ENCODE results near the gene PRTFDC1.
"Not testable (repeated sequence)": the region's sequence is repeated elsewhere in the genome, so short reads cannot be mapped to it uniquely, and the experiment has no call there.

The PRTFDC1 gene, protein sequence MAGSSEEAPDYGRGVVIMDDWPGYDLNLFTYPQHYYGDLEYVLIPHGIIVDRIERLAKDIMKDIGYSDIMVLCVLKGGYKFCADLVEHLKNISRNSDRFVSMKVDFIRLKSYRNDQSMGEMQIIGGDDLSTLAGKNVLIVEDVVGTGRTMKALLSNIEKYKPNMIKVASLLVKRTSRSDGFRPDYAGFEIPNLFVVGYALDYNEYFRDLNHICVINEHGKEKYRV

DNA sequence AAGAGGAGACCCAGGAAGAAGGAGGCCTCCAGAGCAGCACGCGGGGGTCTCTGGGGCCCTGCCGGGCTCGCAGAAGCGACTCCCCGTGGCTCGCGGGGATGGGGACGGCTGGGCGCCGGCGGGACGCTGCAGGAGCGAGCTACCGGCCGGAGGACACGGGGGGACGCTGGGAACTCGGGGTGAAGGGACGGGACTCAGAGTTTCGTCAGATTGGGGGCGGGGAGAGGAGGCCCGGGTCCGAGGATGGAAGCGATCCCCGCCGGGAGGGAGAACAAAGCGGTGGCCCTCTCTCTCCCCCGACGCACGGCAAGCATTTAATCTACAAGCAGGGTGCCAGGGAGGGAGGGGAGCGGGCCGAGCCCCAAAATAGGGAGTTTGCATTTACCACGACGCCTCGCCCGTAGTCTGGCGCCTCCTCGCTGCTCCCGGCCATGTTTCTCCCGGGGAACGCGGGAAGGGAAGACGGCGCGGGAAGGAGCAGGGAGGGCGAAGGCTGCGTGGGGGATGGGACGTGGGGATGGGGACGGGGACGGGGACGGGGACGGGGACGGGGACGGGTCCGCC, at the start of gene PRTFDC1:
PRTFDC1 (minus strand) TSS at position 464 of the 564 bp plus-strand sequence; CDS start at position 433, 31 bp downstream.
- DNase-seq = peak; percentile 80

GRCh38 chr10:24998044-24998443, 45.6 kb upstream of the PRTFDC1 start:
- DNase-seq = no peak

DNA sequence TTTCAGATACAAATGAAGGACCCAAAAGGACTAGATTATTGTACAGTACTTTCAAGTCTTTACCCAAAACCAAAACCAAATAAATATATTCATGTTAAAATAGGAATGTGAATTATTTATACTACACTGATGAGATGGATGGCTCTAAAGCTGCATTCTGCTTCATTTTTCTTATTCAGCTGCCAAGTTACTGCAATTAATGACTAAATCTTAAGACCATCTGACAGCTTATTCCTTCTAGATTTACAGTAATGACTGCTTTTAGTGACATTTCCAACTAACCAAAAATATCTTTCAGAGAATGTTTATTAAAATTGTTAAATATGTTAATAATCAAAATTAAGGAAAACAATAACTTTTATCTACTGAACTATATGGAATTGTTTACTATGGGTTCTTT, 42.7 kb upstream of the PRTFDC1 start:
- DNase-seq = no peak

DNA sequence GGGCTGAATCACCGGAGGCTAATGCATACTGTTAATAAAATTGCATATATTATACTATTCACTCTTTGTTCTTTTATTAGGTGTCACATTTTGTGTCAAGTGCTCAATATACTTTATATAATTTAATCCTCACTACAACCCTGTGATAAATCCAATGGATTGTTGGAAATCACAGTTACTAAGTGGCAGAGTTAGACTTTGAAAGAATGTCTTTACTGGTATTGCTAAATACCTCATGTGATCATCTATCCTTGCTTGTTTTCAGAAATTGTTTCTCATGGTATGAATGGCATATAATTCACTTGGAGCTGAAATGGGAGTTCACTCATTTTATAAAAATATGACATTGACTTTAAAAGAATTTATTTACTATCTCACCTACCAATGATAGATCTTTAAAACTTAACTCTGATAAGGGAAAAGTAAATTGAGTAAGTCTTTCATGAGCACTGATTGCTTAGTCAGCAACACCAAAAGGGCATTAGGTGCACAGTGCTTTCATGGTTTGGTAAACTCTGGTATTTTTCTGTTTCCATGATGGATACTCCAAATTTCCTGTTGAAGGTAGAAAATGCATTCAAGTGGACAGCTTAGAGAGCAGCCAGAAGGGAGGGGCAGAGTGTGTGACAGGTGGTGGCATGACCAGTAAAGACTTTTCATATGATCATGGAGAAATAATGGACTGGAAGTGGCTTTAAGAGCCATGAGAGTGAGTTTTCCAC, 41.0 kb upstream of the PRTFDC1 start:
- no peak for DNase-seq

DNA sequence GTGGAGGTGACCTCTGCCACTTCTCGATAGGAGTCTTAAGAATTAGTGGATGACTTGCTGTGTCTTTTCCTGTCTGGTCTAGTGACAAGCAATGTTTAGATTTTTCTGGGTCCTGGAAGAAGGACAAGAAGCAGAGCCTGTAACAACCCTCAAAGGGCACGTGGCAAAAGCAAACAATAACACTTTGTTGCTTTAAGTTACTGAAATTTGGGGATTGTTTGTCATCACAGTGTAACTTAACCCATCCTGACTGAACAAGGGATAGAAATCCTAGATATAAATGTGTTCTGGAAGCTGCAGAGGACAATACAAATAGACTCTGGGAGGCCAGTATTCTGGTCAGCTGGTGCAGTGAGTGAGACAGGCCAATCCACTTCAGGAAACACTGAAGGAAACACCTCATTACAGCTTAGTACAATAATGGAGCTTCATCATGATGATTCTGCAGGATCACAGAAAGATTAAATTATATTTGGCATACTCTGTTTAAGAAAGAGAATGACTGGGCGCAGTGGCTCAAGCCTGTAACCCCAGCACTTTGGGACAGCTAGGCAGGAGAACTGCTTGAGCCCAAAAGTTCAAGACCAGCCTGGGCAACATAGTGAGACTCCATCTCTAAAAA, 40.2 kb upstream of the PRTFDC1 start:
- no peak for DNase-seq

DNA sequence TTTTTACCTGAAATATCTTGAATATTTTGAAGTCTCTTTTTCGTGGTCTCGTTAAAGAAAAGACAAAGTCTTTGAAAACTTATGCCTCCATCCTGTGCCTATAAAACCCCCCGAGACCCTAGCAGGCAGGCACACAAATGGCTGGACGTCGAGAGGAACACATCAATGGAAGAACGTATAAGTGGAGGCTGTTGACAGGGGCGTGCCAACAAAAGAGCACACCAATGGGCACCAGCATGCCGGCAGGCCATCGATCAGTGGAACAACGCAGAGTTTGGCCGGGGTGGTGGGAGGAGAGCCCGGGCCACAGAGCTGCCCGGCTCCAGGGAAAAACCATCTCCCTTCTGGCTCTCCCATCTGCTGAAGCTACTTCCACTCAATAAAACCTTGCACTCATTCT, 38.9 kb upstream of the PRTFDC1 start:
- no peak for DNase-seq

GRCh38 chr10:24989867-24990266, 37.5 kb upstream of the PRTFDC1 start:
- DNase-seq = no peak

DNA sequence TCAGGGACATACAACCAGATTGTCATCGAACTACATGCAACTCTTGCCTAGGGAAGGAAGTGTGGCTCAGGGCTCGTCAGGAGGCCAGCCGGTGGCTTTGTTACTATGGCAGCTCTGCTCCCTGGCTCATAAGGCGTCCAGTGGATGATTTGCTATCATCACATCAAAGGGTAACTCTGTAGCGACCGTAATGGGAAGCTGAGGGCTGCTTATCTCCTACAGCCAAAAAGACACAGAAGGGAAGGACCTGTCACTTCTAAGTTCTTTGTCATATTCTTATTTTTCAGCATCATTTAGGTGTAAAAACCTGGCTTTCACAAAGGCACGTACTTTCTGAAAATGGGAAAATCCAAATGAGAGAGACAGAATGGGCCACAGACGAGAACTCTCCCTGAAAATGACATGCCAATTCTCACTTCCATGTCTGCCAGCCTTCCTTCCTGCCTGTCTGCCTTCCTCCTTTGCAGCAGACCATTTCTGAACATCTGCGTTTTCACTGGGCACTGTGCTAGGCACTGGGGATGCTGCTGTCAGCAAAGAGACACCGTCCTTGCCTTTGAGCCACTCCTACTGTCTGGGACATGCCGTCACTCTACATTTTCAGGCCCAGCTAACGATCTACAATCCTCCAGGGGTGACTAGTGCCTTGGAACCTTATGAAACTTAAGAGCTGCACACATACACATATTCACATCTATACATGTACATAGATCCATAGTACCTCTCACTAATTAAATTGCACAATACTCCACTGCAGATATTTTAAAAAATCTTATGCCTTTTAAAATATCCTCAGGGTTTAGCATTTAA, 36.6 kb upstream of the PRTFDC1 start:
- no peak for DNase-seq

GRCh38 chr10:24984906-24985305, 32.5 kb upstream of the PRTFDC1 start:
- no peak for DNase-seq

DNA sequence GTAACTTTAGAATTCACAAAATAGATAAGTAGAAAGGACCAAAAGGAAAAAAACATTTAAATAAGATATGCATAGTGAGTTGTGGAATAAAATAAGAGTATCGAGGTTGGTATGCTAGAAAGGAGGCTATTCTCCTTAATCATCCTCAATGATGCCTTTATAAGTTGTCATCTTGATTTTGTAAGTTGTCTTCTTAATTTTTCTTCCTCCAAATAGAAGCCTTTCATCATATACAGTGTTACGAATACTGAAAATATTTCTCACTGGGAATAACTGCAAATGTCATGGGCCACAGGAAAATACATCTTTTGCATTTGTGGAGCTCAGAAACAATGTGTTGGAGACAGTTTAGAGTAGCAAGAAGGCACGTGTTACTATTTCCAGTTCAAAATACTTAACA, 31.5 kb upstream of the PRTFDC1 start:
- no peak for DNase-seq

DNA sequence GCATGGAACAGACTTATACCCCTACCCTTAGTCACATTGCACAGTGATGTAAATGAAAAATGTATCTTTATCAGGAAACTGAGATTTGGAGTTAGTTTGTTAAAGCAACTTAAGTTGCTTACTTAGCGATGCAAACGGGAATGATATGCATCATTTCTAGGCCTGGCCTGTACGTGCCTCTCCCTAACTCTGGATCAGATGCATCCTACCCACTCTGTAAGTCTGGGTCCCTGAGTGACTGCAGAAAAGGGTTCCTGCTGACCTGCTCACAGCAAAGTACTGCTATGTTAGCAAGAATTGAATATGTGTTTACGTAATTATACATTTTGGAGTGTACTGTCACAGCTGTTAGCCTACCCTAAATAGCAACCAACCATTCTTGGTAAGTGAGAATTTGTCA, 30.7 kb upstream of the PRTFDC1 start:
- DNase-seq = no peak

DNA sequence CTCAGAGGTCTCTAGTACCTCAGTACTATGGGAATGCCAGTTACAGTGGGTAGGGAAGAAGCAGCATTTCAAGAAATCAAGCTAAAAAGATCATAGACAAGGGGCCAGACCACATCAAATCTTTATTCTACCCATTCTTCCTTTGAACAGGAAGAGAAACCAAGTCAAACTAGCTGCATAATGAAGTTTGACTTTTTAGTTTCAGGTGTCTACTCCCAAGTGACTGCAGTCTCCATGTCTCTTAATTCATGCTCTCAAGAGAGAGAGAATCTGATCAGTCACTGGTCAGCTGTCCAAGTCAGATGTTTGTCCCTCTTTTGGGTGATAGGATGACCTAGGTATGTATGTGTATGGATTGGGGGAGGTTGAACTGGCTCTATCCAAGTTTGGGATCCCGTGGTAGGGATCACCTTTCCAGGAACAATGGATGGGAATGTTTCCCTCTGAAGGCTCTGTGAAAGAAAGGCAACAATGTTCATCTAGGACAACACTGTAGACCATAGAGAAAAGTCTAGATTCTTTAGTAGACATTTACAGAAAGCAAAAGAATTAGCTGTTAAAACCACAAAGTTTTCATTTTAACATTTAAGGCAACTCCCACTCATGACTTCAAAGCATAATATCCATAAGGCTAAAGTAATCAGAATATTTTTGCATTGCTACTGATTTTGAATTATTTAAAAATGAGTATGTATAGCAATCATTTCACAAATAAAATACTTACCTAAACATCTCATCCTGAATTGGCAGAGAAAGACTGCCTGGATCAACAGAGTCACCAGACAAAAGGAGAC, 30.1 kb upstream of the PRTFDC1 start:
- no peak for DNase-seq

DNA sequence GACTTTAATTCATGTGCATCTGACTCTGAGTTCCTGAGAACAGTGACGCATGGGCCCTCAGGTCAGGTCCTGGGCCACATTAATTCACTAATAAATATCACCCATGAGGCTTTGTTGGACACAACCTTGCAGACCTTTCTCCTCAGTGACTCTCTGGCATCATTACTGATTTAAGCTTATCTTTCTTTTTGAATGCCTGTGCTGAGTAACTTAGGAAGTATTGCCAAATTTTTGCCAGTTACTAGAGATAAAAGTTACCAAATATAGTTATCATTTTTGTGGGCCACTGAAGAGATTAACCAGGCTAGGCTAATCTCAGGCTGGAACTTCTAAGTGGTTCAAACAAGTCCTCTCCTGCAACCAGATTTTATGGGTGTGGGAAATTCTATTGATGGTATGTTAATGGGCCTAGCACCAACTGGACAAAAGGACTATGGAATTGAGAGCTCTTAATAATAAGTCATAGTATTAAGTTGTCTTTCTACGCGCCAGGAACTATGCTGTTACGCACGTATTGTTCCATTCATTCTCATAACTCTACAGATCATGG, 28.8 kb upstream of the PRTFDC1 start:
- DNase-seq = no peak

DNA sequence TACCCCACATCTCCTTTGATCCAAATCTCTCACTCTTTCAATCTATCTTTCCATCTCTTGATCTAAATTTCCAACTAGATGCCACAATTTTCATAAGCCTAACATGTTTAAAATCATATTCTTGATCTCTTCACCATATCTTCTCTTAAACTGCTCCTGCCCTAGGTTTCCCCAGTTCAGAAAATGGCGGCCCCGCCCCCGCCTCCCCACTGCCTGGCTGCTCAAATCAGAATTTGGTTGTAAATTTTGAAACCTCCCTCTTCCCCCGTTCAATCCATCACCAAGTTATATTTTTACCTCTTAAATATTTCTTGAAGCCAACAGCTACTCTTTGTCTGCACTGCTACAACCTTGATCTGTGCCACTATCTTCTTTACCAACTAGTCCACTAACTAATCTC, 27.3 kb upstream of the PRTFDC1 start:
- DNase-seq = no peak

DNA sequence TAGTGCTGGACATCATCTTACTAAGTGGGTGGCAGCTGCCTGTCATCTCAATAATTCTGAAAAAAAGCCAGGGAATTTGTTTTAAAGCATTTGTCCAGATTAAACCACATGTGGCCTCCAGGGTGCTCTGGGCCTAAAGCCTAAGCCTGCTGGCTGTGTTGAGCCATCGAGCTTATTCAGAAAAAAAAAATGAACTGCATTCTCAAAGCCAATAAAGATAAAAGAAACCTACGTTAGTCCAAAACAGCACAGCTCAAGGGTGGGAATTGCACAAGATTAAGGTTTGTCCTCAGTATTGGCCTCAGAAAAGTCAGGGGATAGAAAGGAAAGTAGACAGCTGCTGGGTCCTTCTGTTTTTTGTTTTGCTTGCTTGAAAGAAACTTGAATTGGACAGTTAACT, 22.6 kb upstream of the PRTFDC1 start:
- DNase-seq = peak; percentile 44

DNA sequence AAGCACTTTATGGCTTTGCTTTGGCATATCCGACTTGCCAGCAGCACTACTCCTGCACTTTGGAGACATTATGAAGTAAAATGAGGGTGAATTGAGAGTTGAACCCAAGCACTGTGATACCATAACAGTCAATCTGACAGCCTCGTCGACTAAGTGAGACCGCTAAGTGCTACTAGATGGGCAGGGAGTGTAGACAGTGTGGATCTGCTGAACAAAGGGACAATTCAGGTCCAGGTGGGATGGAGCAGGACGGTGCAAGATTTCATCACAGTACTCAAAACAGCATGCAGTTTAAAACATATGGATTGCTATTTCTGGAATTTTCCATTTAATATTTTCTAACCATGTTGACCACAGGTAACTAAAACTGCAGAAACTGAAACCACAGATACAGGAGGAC, 20.8 kb upstream of the PRTFDC1 start:
- DNase-seq = no peak

DNA sequence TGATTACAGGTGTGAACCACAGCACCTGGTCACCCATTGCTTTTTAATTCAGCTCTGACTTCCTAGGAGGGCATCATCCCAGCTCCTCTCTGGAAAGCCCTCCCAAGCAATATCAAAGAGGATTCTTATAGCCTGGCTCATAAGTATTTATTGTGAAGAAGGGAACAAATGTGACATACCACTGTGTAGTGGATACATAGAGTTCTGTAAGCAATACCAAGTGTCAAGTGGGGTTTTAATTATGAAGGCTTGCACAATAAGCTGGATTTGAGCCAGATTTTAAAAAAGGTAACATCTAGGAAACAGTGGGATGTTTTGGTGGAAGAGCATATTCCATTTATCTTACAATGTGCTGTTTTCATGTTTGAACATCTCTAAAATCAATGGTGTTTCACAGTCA, 19.0 kb upstream of the PRTFDC1 start:
- DNase-seq = no peak

DNA sequence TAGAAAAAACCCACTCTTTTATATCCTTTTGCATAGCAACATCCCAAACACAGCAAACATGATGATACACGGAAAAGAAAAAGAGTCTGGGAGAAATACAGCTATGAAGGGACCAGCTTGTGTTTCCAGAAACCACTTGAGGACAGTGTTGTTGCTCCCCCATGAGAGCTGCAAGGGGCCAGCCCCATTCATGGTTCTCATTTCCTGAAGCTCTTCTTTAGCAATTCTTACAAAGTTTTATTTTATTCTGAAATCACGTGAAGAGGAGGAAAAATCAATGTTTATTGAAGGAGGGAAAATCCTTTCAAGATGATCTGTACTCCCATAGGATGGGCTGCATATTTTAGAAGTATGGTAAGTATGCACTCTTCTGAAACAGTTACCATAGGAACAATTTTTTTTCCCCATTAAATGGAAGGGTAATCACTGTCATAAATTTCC, 17.5 kb upstream of the PRTFDC1 start:
- no peak for DNase-seq

DNA sequence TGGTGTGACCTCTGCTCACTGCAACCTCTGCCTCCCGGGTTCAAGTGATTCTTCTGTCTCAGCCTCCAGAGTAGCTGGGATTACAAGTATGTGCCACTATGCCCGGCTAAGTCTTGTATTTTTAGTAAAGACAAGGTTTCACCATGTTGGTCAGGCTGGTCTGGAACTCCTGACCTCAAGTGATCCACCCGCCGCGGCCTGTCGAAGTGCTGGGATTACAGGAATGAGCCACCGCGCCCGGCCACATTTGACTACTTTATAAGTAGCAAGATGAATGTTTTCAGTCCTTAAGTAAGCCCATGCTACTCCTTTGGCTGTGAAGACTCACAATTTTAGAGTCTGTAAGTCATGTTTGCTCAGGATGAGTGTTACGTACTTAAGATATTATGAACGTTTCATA, 16.5 kb upstream of the PRTFDC1 start:
- DNase-seq = not testable (repeated sequence)

DNA sequence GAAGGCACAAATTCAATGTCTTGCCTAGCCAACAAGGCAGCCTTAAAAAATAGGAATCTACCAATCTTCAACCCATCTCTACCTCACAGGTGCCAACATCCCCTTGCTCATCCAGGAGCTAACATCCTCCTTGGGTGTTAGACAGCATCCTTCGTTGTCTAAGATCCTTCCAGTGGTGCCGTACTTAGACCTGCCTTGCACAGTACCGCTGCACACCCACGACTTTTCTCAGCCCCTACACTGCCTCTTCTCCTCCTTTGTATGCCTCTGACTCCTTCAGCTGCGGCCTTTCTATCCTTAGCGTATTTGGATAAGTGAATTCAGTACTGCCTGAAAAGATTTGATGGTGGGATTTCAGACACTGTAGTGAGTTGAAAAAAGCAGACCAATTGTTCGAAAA, 15.9 kb upstream of the PRTFDC1 start:
- no peak for DNase-seq

DNA sequence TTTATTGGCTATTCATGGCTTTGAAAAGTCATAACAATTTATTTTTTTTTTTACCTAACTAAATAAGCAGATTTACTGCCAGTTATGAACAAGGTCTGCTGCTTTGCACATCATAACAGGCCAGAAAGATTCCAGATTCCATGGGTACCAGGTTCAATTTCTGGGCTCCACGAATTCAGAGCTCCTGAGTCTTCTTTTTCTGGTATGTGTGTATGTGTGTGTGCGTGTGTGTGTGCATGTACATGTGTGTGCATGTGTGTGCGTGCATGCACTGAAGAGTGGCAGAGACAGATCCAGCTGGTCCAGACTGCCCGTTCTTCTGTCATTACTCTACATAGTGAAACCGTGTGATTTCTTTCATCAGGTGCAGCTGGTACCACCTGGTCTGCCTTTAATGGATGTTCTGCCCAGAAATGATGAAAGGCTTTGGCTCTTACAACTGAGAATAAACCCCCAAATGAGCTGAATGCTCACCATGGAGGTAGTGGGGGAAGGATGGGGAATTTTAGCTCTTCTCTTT, 14.6 kb upstream of the PRTFDC1 start:
- no peak for DNase-seq

DNA sequence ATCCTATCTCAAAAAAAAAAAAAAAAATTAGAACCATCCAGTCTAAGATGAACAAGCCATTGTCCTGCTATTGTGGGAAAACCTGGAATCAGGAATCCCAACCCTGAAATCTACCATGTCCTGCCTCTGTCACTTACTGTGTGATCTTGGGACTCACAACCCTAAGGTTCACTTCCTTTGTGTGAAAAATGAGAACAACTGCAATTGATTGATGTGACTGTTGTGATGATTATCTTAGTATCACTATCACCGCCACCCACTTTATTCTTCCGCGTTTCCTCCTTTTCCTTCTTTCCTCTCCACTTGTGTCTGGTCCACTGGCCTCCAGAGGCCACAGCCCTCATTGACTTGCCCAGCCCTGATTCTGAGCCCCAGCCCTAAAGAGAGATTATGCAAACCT, 12.6 kb upstream of the PRTFDC1 start:
- no peak for DNase-seq

Measured in NCI-H82 (cell line).